ENCODE results near the gene VRK1. TPM values are rescaled to one million over a fixed set of nuclear protein-coding genes. Genes with fewer than 3 reads are reported as not detected.

VRK1 gene
- total RNA-seq, 1 experiment from 2014 or later, result 67.3 TPM

GRCh38 chr14:96903444-96904023 lies 106.4 kb downstream of the VRK1 start:
- H3K27ac Mint-ChIP-seq, result no peak overlapping the region
- H3K36me3 Mint-ChIP-seq, result no peaks in the 10 kb centered on the region; the same call in none of the 2 replicates
- ChIA-PET CTCF (no interaction called here), POLR2A (no interaction called here)
- H3K27me3 Mint-ChIP-seq (ENCODE audit: low read depth), result no peaks in the 10 kb centered on the region
- H3K4me1 Mint-ChIP-seq, result peaks cover 27% of the 10 kb centered on the region
- no peak overlapping the region for H3K4me3 Mint-ChIP-seq
- DNase-seq (ENCODE audit: low spot score), result no peak
- TF ChIP-seq RELA (CRISPR knock-in tag; IDR thresholded peaks at IDR 0.05; ENCODE audit: borderline replicate concordance) (no peak), NR1H2 (CRISPR knock-in tag; IDR thresholded peaks at IDR 0.05) (no peak), E2F1 (CRISPR knock-in tag; IDR thresholded peaks at IDR 0.05) (no peak), GTF2I (CRISPR knock-in tag; conservative IDR thresholded peaks at IDR 0.05) (no peak), NFATC4 (CRISPR knock-in tag; IDR thresholded peaks at IDR 0.05) (no peak), NR3C1 (CRISPR knock-in tag; conservative IDR thresholded peaks at IDR 0.05; ENCODE audit: low read depth) (no peak), AR (CRISPR knock-in tag; IDR thresholded peaks at IDR 0.05) (no peak), TP53 (CRISPR knock-in tag; IDR thresholded peaks at IDR 0.05) (no peak), ESRRA (CRISPR knock-in tag; IDR thresholded peaks at IDR 0.05; ENCODE audit: borderline replicate concordance) (no peak)
- TF ChIP-seq, protein P1, sequence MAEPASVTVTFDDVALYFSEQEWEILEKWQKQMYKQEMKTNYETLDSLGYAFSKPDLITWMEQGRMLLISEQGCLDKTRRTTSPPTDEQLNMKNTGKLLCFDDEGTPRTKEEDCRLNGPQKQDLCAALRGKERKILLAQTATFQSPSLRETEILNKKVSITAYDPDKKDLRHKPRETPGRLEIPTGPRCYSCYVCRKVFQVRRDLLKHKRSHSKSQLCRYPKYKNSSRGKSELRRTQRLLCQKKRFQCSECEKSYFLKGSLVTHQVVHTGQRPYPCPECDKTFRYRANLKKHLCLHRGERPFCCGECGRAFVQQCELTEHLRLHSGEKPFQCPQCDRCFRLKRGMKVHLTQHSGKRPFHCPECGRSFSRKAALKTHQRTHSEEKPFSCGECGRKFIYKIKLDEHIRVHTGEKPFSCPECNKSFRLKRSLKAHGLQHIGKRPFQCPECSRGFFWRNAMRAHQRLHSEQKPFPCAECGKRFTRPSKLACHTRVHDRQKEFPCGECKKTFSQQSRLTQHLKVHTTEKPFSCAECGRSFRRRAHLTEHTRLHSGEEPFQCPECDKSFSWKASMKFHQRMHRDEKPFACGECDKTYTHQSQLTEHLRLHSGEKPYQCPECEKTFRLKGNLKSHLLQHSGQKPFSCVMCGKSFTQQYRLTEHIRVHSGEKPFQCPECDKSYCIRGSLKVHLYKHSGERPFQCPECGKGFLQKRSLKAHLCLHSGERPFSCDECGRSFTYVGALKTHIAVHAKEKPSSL (CRISPR knock-in tag; conservative IDR thresholded peaks at IDR 0.05), result no peak
- no peak for ATAC-seq
- H3K9me3 Mint-ChIP-seq, result peaks cover 3% of the 10 kb centered on the region; the same call in 1 of the 2 replicates

- CTCF ChIA-PET, result no interaction called here
- Mint-ChIP-seq H3K9me3 (peaks cover 7% of the 10 kb centered on the region), H3K4me3 (no peak overlapping the region), H3K36me3 (peaks cover 4% of the 10 kb centered on the region), H3K27ac (no peak overlapping the region), H3K4me1 (peaks cover 27% of the 10 kb centered on the region), H3K27me3 (ENCODE audit: low read depth) (no peaks in the 10 kb centered on the region)
- ATAC-seq, result no peak
- TF ChIP-seq, protein P2, sequence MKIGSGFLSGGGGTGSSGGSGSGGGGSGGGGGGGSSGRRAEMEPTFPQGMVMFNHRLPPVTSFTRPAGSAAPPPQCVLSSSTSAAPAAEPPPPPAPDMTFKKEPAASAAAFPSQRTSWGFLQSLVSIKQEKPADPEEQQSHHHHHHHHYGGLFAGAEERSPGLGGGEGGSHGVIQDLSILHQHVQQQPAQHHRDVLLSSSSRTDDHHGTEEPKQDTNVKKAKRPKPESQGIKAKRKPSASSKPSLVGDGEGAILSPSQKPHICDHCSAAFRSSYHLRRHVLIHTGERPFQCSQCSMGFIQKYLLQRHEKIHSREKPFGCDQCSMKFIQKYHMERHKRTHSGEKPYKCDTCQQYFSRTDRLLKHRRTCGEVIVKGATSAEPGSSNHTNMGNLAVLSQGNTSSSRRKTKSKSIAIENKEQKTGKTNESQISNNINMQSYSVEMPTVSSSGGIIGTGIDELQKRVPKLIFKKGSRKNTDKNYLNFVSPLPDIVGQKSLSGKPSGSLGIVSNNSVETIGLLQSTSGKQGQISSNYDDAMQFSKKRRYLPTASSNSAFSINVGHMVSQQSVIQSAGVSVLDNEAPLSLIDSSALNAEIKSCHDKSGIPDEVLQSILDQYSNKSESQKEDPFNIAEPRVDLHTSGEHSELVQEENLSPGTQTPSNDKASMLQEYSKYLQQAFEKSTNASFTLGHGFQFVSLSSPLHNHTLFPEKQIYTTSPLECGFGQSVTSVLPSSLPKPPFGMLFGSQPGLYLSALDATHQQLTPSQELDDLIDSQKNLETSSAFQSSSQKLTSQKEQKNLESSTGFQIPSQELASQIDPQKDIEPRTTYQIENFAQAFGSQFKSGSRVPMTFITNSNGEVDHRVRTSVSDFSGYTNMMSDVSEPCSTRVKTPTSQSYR (CRISPR knock-in tag; IDR thresholded peaks at IDR 0.05), result no peak
- TF ChIP-seq, protein P3, sequence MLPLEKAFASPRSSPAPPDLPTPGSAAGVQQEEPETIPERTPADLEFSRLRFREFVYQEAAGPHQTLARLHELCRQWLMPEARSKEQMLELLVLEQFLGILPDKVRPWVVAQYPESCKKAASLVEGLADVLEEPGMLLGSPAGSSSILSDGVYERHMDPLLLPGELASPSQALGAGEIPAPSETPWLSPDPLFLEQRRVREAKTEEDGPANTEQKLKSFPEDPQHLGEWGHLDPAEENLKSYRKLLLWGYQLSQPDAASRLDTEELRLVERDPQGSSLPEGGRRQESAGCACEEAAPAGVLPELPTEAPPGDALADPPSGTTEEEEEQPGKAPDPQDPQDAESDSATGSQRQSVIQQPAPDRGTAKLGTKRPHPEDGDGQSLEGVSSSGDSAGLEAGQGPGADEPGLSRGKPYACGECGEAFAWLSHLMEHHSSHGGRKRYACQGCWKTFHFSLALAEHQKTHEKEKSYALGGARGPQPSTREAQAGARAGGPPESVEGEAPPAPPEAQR (CRISPR knock-in tag; IDR thresholded peaks at IDR 0.05), result no peak
- no peak for TF ChIP-seq ATF1 (CRISPR knock-in tag; IDR thresholded peaks at IDR 0.05)
- no peak for TF ChIP-seq PREB (CRISPR knock-in tag; IDR thresholded peaks at IDR 0.05; ENCODE audit: borderline replicate concordance)
- no peak for TF ChIP-seq TEAD4 (CRISPR knock-in tag; IDR thresholded peaks at IDR 0.05)
- TF ChIP-seq NR1H2 (CRISPR knock-in tag; IDR thresholded peaks at IDR 0.05), result no peak
- TF ChIP-seq ZNF232 (CRISPR knock-in tag; IDR thresholded peaks at IDR 0.05), result no peak
- TF ChIP-seq CBFB (CRISPR knock-in tag; IDR thresholded peaks at IDR 0.05; ENCODE audit: low read depth), result no peak
- TF ChIP-seq ZNF416 (CRISPR knock-in tag; IDR thresholded peaks at IDR 0.05), result no peak
- TF ChIP-seq, protein P4, sequence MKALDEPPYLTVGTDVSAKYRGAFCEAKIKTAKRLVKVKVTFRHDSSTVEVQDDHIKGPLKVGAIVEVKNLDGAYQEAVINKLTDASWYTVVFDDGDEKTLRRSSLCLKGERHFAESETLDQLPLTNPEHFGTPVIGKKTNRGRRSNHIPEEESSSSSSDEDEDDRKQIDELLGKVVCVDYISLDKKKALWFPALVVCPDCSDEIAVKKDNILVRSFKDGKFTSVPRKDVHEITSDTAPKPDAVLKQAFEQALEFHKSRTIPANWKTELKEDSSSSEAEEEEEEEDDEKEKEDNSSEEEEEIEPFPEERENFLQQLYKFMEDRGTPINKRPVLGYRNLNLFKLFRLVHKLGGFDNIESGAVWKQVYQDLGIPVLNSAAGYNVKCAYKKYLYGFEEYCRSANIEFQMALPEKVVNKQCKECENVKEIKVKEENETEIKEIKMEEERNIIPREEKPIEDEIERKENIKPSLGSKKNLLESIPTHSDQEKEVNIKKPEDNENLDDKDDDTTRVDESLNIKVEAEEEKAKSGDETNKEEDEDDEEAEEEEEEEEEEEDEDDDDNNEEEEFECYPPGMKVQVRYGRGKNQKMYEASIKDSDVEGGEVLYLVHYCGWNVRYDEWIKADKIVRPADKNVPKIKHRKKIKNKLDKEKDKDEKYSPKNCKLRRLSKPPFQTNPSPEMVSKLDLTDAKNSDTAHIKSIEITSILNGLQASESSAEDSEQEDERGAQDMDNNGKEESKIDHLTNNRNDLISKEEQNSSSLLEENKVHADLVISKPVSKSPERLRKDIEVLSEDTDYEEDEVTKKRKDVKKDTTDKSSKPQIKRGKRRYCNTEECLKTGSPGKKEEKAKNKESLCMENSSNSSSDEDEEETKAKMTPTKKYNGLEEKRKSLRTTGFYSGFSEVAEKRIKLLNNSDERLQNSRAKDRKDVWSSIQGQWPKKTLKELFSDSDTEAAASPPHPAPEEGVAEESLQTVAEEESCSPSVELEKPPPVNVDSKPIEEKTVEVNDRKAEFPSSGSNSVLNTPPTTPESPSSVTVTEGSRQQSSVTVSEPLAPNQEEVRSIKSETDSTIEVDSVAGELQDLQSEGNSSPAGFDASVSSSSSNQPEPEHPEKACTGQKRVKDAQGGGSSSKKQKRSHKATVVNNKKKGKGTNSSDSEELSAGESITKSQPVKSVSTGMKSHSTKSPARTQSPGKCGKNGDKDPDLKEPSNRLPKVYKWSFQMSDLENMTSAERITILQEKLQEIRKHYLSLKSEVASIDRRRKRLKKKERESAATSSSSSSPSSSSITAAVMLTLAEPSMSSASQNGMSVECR (CRISPR knock-in tag; IDR thresholded peaks at IDR 0.05; ENCODE audit: borderline replicate concordance), result no peak
- POLR2A ChIA-PET, result interaction anchor here (0.6 kb wide), 1 partner anchor 718 kb away, joined by 8 read pairs; no protein-coding TSS in a partner anchor
- no peak for DNase-seq (ENCODE audit: low spot score)
These were observed 107.0 kb downstream of the VRK1 start for GRCh38 chr14:96904201-96904600.

Measured in WTC11 (cell line).